IPS DF 4.7 (cell line): ENCODE data around the gene TOX2.

Source experiments
- DNase-seq: peaks from one replicate; pipeline ENCODE4 v3.0.0-alpha.2; 2013; ENCODE audit warnings: low spot score; ENCODE audit errors: extremely low read depth

Gene TOX2

GRCh38 chr20:44075191-44075949 is 160.7 kb downstream of the TOX2 start:
- DNase-seq, result no peak

- no peak for DNase-seq
These were observed 161.2 kb downstream of the TOX2 start for GRCh38 chr20:44075950-44076232.

GRCh38 chr20:44079291-44079690 is 164.6 kb downstream of the TOX2 start:
- no peak for DNase-seq

- no peak for DNase-seq
These were observed 165.4 kb downstream of the TOX2 start for GRCh38 chr20:44080064-44080463.

GRCh38 chr20:44080646-44081267 is 166.1 kb downstream of the TOX2 start:
- DNase-seq, result peak; percentile 56

GRCh38 chr20:44081476-44081875 is 166.8 kb downstream of the TOX2 start:
- no peak for DNase-seq

GRCh38 chr20:44081888-44082287 is 167.2 kb downstream of the TOX2 start:
- no peak for DNase-seq

GRCh38 chr20:44083220-44083933 is 168.7 kb downstream of the TOX2 start:
- DNase-seq, result no peak

GRCh38 chr20:44084439-44084838 is 169.8 kb downstream of the TOX2 start:
- DNase-seq, result no peak

- DNase-seq, result no peak
These were observed 170.2 kb downstream of the TOX2 start for GRCh38 chr20:44084891-44085290.

- no peak for DNase-seq
These were observed 171.2 kb downstream of the TOX2 start for GRCh38 chr20:44085616-44086434.

GRCh38 chr20:44087051-44087856 is 172.6 kb downstream of the TOX2 start:
- DNase-seq, result no peak

- DNase-seq, result no peak
These were observed 173.1 kb downstream of the TOX2 start for GRCh38 chr20:44087857-44088120.

- DNase-seq, result no peak
These were observed 175.5 kb downstream of the TOX2 start for GRCh38 chr20:44089987-44090674.

GRCh38 chr20:44091026-44091425 is 176.4 kb downstream of the TOX2 start:
- no peak for DNase-seq

GRCh38 chr20:44092551-44093248 is 178.0 kb downstream of the TOX2 start:
- no peak for DNase-seq

GRCh38 chr20:44093249-44093582 is 178.6 kb downstream of the TOX2 start:
- DNase-seq, result no peak

GRCh38 chr20:44095831-44096230 is 181.2 kb downstream of the TOX2 start:
- DNase-seq, result no peak

GRCh38 chr20:44097521-44098255 is 183.0 kb downstream of the TOX2 start:
- DNase-seq, result no peak

- DNase-seq, result no peak
These were observed 183.6 kb downstream of the TOX2 start for GRCh38 chr20:44098256-44098630.
